GM23338 (cell line): ENCODE data around the gene OR2W1. TPM values are rescaled to one million over a fixed set of nuclear protein-coding genes. Genes with fewer than 3 reads are reported as not detected.

Experiments used
- ATAC-seq: fragments of 200-7000 bp; cut with Tn5 transposase; 3 replicates; pipeline ENCODE4 v1.9.1; 2020
- DNase-seq: peaks from one replicate; pipeline ENCODE4 v3.0.0-alpha.2; 2015; ENCODE audit warnings: low spot score
- H2AFZ ChIP-seq: fragments of 200-600 bp; sonication (generic); 2 replicates; pipeline ENCODE4 v1.8.0; 2016; ENCODE audit warnings: antibody characterized with exemption, mild to moderate bottlenecking, moderate library complexity
- H3F3A ChIP-seq: fragments of 200-600 bp; sonication (generic); replicated peaks from 2 replicates; pipeline ENCODE4 v1.8.0; 2017; ENCODE audit warnings: antibody characterized with exemption, mixed run types, low read depth
- H3K27ac ChIP-seq: fragments of 200-600 bp; sonication (generic); 2 replicates; pipeline ENCODE4 v1.6.1; 2016; ENCODE audit warnings: low read depth
- H3K27me3 ChIP-seq: fragments of 200-600 bp; sonication (generic); 2 replicates; pipeline ENCODE4 v1.8.0; 2016; ENCODE audit warnings: mild to moderate bottlenecking, mixed run types, moderate library complexity; ENCODE audit not compliant: insufficient read depth
- H3K36me3 ChIP-seq: fragments of 200-600 bp; sonication (generic); 2 replicates; pipeline ENCODE4 v1.8.0; 2016; ENCODE audit warnings: mild to moderate bottlenecking; ENCODE audit not compliant: insufficient read depth
- H3K4me1 ChIP-seq: fragments of 200-600 bp; sonication (generic); 2 replicates; pipeline ENCODE4 v1.8.0; 2016; ENCODE audit warnings: mild to moderate bottlenecking, moderate library complexity; ENCODE audit not compliant: insufficient read depth
- H3K4me2 ChIP-seq: fragments of 200-600 bp; sonication (generic); 2 replicates; pipeline ENCODE4 v1.7.1; 2017; ENCODE audit warnings: mixed run types
- H3K4me3 ChIP-seq: fragments of 200-600 bp; sonication (generic); 2 replicates; pipeline ENCODE4 v1.6.1; 2016; ENCODE audit warnings: mixed run types
- H3K79me2 ChIP-seq: fragments of 200-600 bp; sonication (generic); replicated peaks from 2 replicates; pipeline ENCODE4 v1.8.0; 2017; ENCODE audit warnings: mild to moderate bottlenecking; ENCODE audit not compliant: insufficient read depth
- H3K9me2 ChIP-seq: fragments of 200-600 bp; sonication (generic); 2 replicates; pipeline ENCODE4 v1.8.0; 2017; ENCODE audit not compliant: insufficient read depth
- H4K20me1 ChIP-seq: fragments of 200-600 bp; sonication (generic); replicated peaks from 2 replicates; pipeline ENCODE4 v1.8.0; 2017; ENCODE audit warnings: mild to moderate bottlenecking; ENCODE audit not compliant: insufficient read depth
- H3K27ac Mint-ChIP-seq: 2 replicates; pipeline ENCODE4 v1.8.0; 2020; ENCODE audit warnings: inconsistent platforms, mild to moderate bottlenecking, moderate library complexity, mixed read lengths
- H3K27me3 Mint-ChIP-seq: 3 replicates; pipeline ENCODE4 v1.8.0; 2022; ENCODE audit warnings: low read depth, mild to moderate bottlenecking, moderate library complexity, mixed read lengths, inconsistent platforms; ENCODE audit not compliant: insufficient read depth, poor library complexity
- H3K36me3 Mint-ChIP-seq: 3 replicates; pipeline ENCODE4 v1.8.0; 2021; ENCODE audit warnings: low read depth, mild to moderate bottlenecking, inconsistent platforms, moderate library complexity, mixed read lengths
- H3K4me1 Mint-ChIP-seq: 3 replicates; pipeline ENCODE4 v1.8.0; 2020; ENCODE audit warnings: mild to moderate bottlenecking, inconsistent platforms, mixed read lengths
- H3K4me3 Mint-ChIP-seq: 3 replicates; pipeline ENCODE4 v1.8.0; 2021; ENCODE audit warnings: moderate library complexity, mild to moderate bottlenecking, inconsistent platforms, mixed read lengths
- H3K9me3 Mint-ChIP-seq: 3 replicates; pipeline ENCODE4 v1.8.0; 2020; ENCODE audit warnings: moderate library complexity, mild to moderate bottlenecking, inconsistent platforms, mixed read lengths
- CREB1 ChIP-seq: fragments of 250-450 bp; sonication (Bioruptor Pico); IDR thresholded peaks from 2 replicates; pipeline ENCODE4 v1.5.0; 2020; ENCODE audit warnings: low read depth, mild to moderate bottlenecking, moderate library complexity
- POLR2AphosphoS5 ChIP-seq: IDR thresholded peaks from 2 replicates; pipeline ENCODE4 v1.6.1; 2016; ENCODE audit warnings: antibody characterized with exemption, low read depth
- REST ChIP-seq: IDR thresholded peaks from one replicate; pipeline ENCODE4 v1.6.1; 2018; ENCODE audit warnings: antibody characterized with exemption; ENCODE audit not compliant: unreplicated experiment
- ZNF331 ChIP-seq: fragments of 250-450 bp; sonication (Bioruptor Pico); IDR thresholded peaks from 2 replicates; pipeline ENCODE4 v1.5.0; 2020; ENCODE audit warnings: low read depth, mild to moderate bottlenecking, moderate library complexity
- ZNF462 ChIP-seq: fragments of 250-450 bp; sonication (Bioruptor Pico); IDR thresholded peaks from 2 replicates; pipeline ENCODE4 v1.5.0; 2020; ENCODE audit warnings: mild to moderate bottlenecking, moderate library complexity
- polyA plus RNA-seq: library from polyadenylated mRNA; unstranded; fragments of >200 nt; fragmentation: Nextera tagmentation; extraction: Ambion mirVana; gene quantifications from 2 replicates; pipeline ENCODE4 v1.2.1, GENCODE V29; 2016
- total RNA-seq: library from RNA; depleted of rRNA; stranded (reverse); fragments of >200 nt; shearing (Covaris generic); gene quantifications from 2 replicates; pipeline ENCODE4 v1.2.3, GENCODE V29; 2014

Gene OR2W1
- total and polyA plus RNA-seq, 2 experiments from 2014 or later: not detected

GRCh38 chr6:29011276-29011734 lies 33.7 kb downstream of the OR2W1 start (continued):
- no peak for TF ChIP-seq ZNF462 (CRISPR knock-in tag)

GRCh38 chr6:29009358-29009757 lies 35.6 kb downstream of the OR2W1 start:
- no peaks in the 10 kb centered on the region for H3K9me3 Mint-ChIP-seq
- no peak overlapping the region for H3K4me2 ChIP-seq
- H3K27ac Mint-ChIP-seq: no peak overlapping the region
- H3K9me2 ChIP-seq: no peaks in the 10 kb centered on the region
- no peaks in the 10 kb centered on the region for H3K79me2 ChIP-seq
- H4K20me1 ChIP-seq: no peaks in the 10 kb centered on the region
- 0 out of 2 replicates have a peak, but pooled peaks cover 3% of the 10 kb centered on the region for H3K4me1 ChIP-seq
- no peak overlapping the region for H2AFZ ChIP-seq
- peaks cover 10% of the 10 kb centered on the region; the same call in 2 of the 3 replicates for H3K4me1 Mint-ChIP-seq
- TF ChIP-seq CREB1 (CRISPR knock-in tag) (no peak), ZNF331 (no peak), REST (no peak), POLR2AphosphoS5 (no peak)
- no peak overlapping the region for H3K27ac ChIP-seq
- peaks cover 49% of the 10 kb centered on the region for H3K27me3 ChIP-seq
- H3K36me3 ChIP-seq: no peaks in the 10 kb centered on the region
- ATAC-seq (no peak), DNase-seq (no peak)
- no peak overlapping the region for H3K4me3 ChIP-seq
- no peaks in the 10 kb centered on the region for H3K36me3 Mint-ChIP-seq
- H3K4me3 Mint-ChIP-seq: no peak overlapping the region
- H3F3A ChIP-seq: no peaks in the 10 kb centered on the region
- H3K27me3 Mint-ChIP-seq: peaks cover 21% of the 10 kb centered on the region
